Fibroblast of villous mesenchyme (primary cell): ENCODE measurements around the gene TMEM37. TPM values are rescaled to one million over a fixed set of nuclear protein-coding genes. Genes with fewer than 3 reads are reported as not detected.

Experiments
- DNase-seq: peaks from one replicate; pipeline ENCODE4 v3.0.0-alpha.2; 2010; ENCODE audit warnings: low read depth
- H3K4me3 ChIP-seq: 2 replicates; pipeline ENCODE4 v1.5.1; 2011; ENCODE audit warnings: low read depth, mild to moderate bottlenecking, low read length
- total RNA-seq: library from RNA; depleted of rRNA; stranded (reverse); fragments of >200 nt; gene quantifications from 2 replicates; pipeline ENCODE4 v1.2.3, GENCODE V29; 2012
- TF ChIP-seq, protein P1 (sequence below): IDR thresholded peaks from 2 replicates; pipeline ENCODE4 v1.5.1; 2012; ENCODE audit warnings: low read depth, mild to moderate bottlenecking, low read length; ENCODE audit not compliant: insufficient read depth

Gene TMEM37
- total RNA-seq, 1 donor, result 1.3 TPM

DNA sequence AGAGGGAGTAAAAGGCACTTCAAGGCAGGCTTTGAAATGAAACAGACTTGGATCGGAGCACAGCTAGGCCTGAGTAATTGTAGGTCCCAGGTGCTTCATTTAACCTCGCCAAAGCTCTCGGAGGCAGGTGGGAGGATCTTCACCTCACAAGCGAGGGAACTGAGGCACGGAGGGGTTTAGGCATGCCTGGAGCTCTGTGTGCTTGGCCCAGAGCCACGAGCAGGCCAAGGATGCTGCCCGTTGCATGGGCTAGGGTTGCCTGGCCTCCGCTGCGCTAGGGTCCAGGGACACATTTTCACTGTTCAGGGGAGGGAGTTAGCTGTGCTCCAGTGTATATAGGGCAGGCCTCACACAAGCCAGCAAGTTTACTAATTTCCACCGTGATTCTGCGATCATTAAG lies 11.2 kb downstream of the TMEM37 start:
- H3K4me3 ChIP-seq, result no peak overlapping the region
- TF ChIP-seq, protein P1, sequence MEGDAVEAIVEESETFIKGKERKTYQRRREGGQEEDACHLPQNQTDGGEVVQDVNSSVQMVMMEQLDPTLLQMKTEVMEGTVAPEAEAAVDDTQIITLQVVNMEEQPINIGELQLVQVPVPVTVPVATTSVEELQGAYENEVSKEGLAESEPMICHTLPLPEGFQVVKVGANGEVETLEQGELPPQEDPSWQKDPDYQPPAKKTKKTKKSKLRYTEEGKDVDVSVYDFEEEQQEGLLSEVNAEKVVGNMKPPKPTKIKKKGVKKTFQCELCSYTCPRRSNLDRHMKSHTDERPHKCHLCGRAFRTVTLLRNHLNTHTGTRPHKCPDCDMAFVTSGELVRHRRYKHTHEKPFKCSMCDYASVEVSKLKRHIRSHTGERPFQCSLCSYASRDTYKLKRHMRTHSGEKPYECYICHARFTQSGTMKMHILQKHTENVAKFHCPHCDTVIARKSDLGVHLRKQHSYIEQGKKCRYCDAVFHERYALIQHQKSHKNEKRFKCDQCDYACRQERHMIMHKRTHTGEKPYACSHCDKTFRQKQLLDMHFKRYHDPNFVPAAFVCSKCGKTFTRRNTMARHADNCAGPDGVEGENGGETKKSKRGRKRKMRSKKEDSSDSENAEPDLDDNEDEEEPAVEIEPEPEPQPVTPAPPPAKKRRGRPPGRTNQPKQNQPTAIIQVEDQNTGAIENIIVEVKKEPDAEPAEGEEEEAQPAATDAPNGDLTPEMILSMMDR, result no peak
- DNase-seq, result no peak

DNA sequence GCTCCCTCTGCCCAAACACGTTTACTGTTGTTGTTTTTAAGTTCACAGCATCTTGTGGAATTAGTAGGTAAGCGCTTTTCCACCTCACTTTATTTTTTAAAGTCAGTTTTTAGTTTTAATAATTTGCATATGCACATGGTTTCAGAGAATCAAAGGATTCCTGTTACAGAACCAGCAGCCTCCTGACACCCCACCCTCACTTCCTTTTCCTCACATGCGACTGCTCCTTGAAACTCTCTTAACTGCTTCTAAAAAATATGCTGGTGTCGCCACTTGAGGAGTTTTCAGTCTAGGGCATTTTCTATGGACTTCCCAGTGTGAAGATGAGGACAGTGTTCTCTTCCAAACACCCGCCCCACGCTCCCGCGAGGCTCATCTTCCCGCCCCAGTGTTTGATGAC lies 14.4 kb downstream of the TMEM37 start:
- no peak for DNase-seq
- H3K4me3 ChIP-seq, result no peak overlapping the region
- TF ChIP-seq, protein P1, result no peak

DNA sequence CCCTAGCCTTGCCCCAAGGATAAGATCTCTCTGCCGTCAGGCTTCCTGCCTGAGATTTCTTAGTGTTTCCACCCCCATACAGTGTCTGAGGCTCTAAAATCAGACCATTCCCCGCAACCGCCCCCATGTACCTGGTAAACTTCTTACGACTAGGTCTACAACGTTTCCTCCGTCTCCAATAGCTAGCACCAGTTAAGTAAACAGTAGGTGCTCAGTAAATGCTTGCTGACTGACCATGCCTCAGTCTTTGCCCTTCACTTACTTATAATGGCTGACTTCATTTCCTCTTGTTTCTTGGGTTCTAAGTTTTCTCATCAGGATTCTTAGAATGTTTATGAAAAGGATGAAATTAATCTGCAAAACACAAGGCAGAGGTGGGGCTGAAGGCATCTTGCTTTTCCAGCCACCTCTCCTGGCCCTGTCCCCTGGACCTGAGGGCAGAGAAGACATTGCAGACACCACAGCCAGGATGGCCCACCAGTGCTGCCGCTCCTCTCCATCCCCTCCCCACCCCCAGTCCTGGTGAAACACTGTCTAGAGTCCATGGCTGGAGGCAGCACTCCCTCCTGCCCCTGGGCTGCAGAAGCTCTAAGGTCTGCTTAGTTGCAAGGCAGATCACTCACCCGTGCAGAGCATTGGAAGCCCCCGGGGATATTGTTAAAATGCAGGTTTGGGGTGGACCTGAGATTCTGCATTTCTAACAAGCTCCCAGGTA lies 16.9 kb downstream of the TMEM37 start:
- DNase-seq, result no peak
- no peak overlapping the region for H3K4me3 ChIP-seq
- TF ChIP-seq, protein P1, result no peak

DNA sequence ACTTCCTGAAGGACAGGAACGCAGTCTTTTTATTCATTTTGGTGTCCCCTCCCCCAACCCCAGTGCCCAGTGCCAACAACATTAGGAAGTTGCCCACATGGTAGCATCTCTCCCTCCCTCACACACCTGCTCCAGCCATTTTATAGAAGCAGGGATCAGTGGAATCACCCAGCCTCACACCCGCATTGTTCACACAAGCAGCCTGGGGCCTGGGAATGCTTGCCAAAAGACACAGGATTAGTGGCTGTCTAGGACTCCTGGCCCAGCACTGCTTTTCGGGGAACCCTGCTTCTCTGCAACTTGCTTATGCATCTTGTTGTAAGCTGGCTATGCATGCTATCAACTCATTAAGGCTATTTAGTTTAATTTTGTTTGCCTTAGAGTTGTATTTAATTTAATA lies 17.9 kb downstream of the TMEM37 start:
- TF ChIP-seq, protein P1, result no peak
- DNase-seq, result no peak
- no peak overlapping the region for H3K4me3 ChIP-seq

DNA sequence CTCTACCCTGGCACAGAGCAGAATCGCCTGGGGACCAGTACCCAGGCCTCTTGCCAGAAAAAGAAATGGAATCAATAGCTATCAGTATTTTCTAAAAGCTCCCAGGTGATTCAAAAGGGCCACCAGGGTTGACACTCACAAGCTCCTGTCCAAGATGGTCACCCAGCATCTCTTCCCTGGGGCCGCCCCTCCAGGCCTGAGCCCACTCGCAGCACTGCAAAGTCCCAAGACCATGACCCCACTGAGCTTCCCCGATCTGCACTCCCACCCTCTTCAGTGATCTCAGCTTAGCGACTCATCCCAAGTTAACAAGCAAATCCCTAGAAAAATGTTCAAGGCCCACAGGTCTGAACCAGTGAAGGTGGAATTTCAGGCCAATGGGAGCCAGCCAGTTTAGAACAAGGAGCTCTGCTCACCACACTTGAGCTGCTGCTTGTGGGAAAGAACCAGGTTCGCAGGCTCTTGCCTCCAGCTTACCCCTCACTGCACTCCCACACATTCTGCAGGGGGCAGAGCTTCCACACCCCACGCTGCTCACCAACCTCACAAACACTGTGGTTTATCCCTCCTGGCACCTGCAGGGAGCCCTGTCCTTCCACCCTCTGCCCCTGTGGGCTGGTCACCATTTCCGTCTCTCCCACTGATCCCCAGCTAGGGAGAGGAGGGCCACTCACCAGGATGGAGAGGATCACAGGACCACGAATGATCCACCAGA lies 19.8 kb downstream of the TMEM37 start:
- no peak for DNase-seq
- no peak overlapping the region for H3K4me3 ChIP-seq
- TF ChIP-seq, protein P1, result no peak

DNA sequence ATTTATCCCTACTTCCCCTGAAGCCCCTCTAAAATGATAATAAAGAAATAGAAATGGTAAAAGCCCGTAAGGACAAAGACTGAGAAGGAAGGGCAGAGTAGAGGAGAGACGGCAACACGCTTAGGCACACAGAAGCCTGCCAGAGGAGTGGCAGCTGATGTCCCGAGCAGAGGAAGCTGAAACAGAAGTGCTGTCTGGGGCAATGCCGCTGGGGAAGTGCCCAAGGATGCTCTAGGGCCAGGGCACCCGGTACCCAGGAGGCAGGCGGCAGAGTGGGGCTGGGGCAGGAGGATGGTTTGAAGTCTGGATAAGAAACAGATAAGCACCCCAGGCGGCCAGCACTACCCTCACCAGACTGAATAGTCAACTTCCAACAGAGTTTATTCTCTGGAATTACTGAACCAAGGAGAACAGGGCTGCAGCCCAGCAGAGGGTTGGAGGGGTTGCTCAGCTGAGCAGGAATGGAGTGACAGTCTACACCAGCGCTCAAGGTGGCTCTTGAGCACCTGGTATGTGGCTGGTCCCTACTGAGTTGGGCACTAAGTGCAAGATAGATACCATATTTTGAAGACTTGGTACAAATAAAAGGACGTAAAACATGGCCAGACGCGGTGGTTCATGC lies 22.4 kb downstream of the TMEM37 start:
- DNase-seq, result no peak
- TF ChIP-seq, protein P1, result no peak
- no peak overlapping the region for H3K4me3 ChIP-seq
